ENCODE data around the gene SPATA33. TPM values are rescaled to one million over a fixed set of nuclear protein-coding genes. Genes with fewer than 3 reads are reported as not detected.
"Not testable (repeated sequence)": the region's sequence is repeated elsewhere in the genome, so short reads cannot be mapped to it uniquely, and the experiment has no call there.

SPATA33 gene
- total RNA-seq, 4 donors from 2014 or later: 2.6 to 12.2 (median 5.8) TPM; not detected in 1

DNA sequence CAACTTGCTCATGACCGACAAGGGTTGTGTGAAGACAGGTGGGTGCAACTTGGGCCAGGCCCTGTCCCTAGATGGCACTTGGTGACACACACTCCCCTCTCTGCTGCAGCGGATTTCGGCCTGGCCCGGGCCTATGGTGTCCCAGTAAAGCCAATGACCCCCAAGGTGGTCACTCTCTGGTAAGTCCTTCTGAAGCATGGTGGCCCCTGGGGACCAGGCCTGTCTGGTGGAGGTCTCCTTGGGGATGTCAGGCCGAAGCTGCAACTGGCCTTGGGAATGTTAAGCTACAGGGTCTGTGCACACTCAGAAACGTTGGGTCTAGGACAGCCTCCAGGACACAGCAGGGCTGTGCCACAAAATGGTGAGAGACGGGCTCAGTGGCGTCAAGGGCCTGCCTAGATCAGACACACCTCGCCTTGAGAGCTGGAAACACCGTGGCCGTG lies 35.7 kb downstream of the SPATA33 start:
- DNase-seq: no peak
- Histone ChIP-seq H3K4me1 (no peaks in the 10 kb centered on the region), H3K27ac (no peak overlapping the region), H3K36me3 (no peaks in the 10 kb centered on the region), H3K27me3 (no peaks in the 10 kb centered on the region), H3K4me3 (no peak overlapping the region), H3K9me3 (no peaks in the 10 kb centered on the region)
- intact Hi-C loops (cut with DNase I; ENCODE audit: low total_unique reads): no loop called here
- TF ChIP-seq, protein P1, sequence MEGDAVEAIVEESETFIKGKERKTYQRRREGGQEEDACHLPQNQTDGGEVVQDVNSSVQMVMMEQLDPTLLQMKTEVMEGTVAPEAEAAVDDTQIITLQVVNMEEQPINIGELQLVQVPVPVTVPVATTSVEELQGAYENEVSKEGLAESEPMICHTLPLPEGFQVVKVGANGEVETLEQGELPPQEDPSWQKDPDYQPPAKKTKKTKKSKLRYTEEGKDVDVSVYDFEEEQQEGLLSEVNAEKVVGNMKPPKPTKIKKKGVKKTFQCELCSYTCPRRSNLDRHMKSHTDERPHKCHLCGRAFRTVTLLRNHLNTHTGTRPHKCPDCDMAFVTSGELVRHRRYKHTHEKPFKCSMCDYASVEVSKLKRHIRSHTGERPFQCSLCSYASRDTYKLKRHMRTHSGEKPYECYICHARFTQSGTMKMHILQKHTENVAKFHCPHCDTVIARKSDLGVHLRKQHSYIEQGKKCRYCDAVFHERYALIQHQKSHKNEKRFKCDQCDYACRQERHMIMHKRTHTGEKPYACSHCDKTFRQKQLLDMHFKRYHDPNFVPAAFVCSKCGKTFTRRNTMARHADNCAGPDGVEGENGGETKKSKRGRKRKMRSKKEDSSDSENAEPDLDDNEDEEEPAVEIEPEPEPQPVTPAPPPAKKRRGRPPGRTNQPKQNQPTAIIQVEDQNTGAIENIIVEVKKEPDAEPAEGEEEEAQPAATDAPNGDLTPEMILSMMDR (IDR thresholded peaks at IDR 0.05): no peak
- TF ChIP-seq POLR2A (IDR thresholded peaks at IDR 0.05): no peak

DNA sequence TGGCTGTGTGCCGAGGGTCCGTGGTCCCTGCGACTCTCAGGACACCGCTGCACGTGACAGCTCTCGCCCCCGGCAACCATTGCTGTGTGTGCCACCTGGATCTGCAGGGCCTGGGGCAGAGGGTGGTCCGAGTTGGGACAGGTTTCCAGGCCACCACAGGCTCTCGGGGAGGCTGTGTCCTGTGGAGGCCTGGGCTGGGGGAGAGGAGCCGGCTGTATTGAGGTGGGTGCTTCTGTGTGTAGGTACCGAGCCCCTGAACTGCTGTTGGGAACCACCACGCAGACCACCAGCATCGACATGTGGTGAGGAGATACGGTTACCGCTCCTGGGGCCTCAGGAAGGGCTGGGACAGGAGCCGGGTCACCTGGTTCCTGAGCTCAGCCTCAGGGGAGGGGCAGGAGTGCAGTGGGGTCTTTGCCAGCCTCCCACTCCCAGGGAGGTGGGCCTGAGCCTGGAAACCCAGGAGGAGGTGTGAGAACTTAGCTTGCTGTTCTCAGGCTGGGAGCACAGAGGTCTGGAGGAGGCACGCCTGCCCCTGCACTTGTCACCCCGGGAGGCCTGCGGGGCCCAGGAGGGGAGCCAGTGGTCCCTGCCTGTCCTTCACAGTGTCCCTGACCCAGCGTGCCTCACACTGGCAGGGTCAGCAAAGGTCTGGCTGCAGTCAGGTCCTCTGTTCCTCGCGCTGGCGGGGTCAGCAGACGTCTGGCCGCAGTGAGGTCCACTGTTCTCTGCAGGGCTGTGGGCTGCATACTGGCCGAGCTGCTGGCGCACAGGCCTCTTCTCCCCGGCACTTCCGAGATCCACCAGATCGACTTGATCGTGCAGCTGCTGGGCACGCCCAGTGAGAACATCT lies 36.5 kb downstream of the SPATA33 start:
- no peaks in the 10 kb centered on the region for H3K36me3 ChIP-seq
- intact Hi-C loops (cut with DNase I; ENCODE audit: low total_unique reads): no loop called here
- no peak for DNase-seq

DNA sequence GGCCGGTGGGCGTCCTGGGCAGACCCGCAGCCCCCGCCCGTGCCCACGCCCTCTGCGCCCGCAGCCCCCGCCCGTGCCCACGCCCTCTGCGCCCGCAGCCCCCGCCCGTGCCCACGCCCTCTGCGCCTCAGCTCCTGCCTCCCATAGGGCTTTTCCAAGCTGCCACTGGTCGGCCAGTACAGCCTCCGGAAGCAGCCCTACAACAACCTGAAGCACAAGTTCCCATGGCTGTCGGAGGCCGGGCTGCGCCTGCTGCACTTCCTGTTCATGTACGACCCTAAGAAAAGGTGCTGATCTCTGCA lies 37.1 kb downstream of the SPATA33 start:
- H3K27me3 ChIP-seq; H3K4me3 ChIP-seq; H3K27ac ChIP-seq; H3K4me1 ChIP-seq; intact Hi-C loops (cut with DNase I; ENCODE audit: low total_unique reads); DNase-seq; H3K9me3 ChIP-seq; H3K36me3 ChIP-seq: not testable (repeated sequence)

More for the DNA sequence above, 36.5 kb downstream of the SPATA33 start:
- Histone ChIP-seq H3K9me3 (no peaks in the 10 kb centered on the region), H3K4me3 (no peak overlapping the region), H3K4me1 (no peaks in the 10 kb centered on the region), H3K27me3 (no peaks in the 10 kb centered on the region), H3K27ac (no peak overlapping the region)
- TF ChIP-seq POLR2A (IDR thresholded peaks at IDR 0.05): no peak
- TF ChIP-seq, protein P1 (IDR thresholded peaks at IDR 0.05): no peak

DNA sequence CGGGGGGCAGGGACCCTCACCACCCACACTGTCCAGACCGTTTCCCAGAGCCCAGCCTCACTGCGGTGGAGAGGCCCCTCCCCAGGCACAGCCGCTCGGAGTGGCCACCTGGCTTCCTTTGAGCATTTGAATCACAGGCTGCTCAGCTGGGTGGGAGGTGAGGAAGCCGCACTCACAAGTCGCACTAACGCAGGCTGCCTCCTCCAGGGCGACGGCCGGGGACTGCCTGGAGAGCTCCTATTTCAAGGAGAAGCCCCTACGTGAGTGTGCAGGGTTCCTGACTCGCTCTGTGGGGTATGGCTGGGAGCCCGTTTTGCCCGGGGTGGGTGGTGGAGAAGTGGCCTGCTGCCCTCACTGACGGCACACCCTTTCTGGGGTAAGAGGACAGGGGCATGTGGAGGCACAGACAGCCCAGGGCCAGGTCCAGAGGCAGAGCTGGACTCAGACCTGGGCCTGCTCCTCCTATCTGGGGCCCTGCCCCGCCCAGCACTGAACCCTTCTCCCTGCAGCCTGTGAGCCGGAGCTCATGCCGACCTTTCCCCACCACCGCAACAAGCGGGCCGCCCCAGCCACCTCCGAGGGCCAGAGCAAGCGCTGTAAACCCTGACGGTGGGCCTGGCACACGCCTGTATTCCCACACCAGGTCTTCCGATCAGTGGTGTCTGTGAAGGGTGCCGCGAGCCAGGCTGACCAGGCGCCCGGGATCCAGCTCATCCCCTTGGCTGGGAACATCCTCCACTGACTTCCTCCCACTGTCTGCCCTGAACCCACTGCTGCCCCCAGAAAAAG lies 37.6 kb downstream of the SPATA33 start:
- Histone ChIP-seq H3K27ac (no peak overlapping the region), H3K36me3 (no peaks in the 10 kb centered on the region), H3K27me3 (no peaks in the 10 kb centered on the region), H3K4me3 (no peak overlapping the region), H3K4me1 (peaks cover 0 to under 1% of the 10 kb centered on the region in 2 donors), H3K9me3 (no peaks in the 10 kb centered on the region)
- DNase-seq: no peak
- TF ChIP-seq, protein P1 (IDR thresholded peaks at IDR 0.05): no peak
- TF ChIP-seq POLR2A (IDR thresholded peaks at IDR 0.05): no peak
- intact Hi-C loops (cut with DNase I; ENCODE audit: low total_unique reads): no loop called here

DNA sequence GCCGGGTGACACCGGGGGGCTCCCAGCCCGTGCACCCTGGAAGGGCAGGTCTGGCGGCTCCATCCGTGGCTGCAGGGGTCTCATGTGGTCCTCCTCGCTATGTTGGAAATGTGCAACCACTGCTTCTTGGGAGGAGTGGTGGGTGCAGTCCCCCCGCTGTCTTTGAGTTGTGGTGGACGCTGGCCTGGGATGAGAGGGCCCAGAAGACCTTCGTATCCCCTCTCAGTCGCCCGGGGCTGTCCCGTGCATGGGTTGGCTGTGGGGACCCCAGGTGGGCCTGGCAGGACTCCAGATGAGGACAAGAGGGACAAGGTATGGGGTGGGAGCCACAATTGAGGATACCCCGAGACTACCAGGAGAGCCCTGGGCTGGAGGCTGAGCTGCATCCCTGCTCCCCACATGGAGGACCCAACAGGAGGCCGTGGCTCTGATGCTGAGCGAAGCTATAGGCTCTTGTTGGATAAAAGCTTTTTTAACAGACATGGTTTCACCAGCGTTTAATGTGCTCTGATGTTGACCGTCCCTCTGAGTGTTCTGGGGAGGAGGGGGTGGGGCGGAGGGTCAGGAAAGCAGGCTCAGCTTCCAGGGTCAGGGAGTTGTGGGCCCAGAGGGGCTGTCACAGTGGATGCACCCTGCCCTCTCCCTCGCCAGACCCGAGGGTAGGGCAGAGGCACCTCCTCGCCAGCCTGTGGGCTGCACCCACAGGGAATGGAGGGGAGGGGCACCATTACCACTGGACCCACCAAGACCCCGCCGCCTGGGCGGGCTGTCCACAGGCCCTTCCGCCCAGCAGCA lies 38.4 kb downstream of the SPATA33 start:
- intact Hi-C loops (cut with DNase I; ENCODE audit: low total_unique reads): no loop called here
- no peak for DNase-seq
- peaks cover 0 to 8% of the 10 kb centered on the region in 2 donors for H3K4me1 ChIP-seq
- H3K36me3 ChIP-seq: no peaks in the 10 kb centered on the region
- H3K9me3 ChIP-seq: no peaks in the 10 kb centered on the region
- no peak for TF ChIP-seq POLR2A (IDR thresholded peaks at IDR 0.05)
- TF ChIP-seq, protein P1 (IDR thresholded peaks at IDR 0.05): no peak
- no peaks in the 10 kb centered on the region for H3K27me3 ChIP-seq
- no peak overlapping the region for H3K4me3 ChIP-seq
- no peak overlapping the region for H3K27ac ChIP-seq

Measured in uterus (tissue), 4 donors.